HG02885 (cell line): ENCODE data around the gene PAQR5.

Experiments
- ATAC-seq: cut with Tn5 transposase; IDR thresholded peaks from one replicate; pipeline ENCODE4 v1.9.1; 2021; ENCODE audit warnings: mild to moderate bottlenecking; ENCODE audit not compliant: unreplicated experiment, poor library complexity

The PAQR5 gene

GRCh38 chr15:69451951-69452691 lies 153.4 kb downstream of the PAQR5 start:
- ATAC-seq: peak; percentile 34

- peak; percentile 82 for ATAC-seq
These were observed 154.2 kb downstream of the PAQR5 start, which contains the start of gene RPLP1 for GRCh38 chr15:69452692-69453521. Gene RPLP1 (plus strand): TSS chr15:69452818. CDS start chr15:69452949, 131 bp downstream.

GRCh38 chr15:69454953-69455352 lies 156.2 kb downstream of the PAQR5 start:
- ATAC-seq: no peak

- ATAC-seq: no peak
These were observed 157.8 kb downstream of the PAQR5 start for GRCh38 chr15:69456208-69457166.
